ENCODE results near the gene KIAA0825.
"Not testable (repeated sequence)": the region's sequence is repeated elsewhere in the genome, so short reads cannot be mapped to it uniquely, and the experiment has no call there.

DNA sequence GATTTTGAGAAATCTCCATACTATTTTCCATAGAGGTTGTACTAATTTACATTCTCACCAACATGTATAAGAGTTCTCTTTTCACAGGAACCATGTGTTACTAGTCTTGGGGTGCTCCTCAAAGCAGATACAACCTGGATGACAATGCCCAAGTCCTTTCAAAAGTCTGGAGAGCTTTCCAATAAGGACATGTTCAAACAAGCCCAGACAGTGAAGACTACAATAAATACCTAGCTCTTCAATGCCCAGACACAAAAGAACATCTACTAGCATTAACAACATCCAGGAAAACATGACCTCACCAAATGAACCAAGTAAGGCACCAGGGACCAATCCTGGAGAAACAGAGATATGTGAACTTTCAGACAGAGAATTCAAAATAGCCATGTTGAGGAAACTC lies 474.8 kb downstream of the KIAA0825 start:
- TF ChIP-seq, protein P1, sequence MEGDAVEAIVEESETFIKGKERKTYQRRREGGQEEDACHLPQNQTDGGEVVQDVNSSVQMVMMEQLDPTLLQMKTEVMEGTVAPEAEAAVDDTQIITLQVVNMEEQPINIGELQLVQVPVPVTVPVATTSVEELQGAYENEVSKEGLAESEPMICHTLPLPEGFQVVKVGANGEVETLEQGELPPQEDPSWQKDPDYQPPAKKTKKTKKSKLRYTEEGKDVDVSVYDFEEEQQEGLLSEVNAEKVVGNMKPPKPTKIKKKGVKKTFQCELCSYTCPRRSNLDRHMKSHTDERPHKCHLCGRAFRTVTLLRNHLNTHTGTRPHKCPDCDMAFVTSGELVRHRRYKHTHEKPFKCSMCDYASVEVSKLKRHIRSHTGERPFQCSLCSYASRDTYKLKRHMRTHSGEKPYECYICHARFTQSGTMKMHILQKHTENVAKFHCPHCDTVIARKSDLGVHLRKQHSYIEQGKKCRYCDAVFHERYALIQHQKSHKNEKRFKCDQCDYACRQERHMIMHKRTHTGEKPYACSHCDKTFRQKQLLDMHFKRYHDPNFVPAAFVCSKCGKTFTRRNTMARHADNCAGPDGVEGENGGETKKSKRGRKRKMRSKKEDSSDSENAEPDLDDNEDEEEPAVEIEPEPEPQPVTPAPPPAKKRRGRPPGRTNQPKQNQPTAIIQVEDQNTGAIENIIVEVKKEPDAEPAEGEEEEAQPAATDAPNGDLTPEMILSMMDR (IDR thresholded peaks at IDR 0.05; ENCODE audit: low read depth, low read length): not testable (repeated sequence)
- TF ChIP-seq EZH2phosphoT487 (IDR thresholded peaks at IDR 0.05; ENCODE audit: low read depth): not testable (repeated sequence)
